ENCODE measurements around the gene MRPL24.

MRPL24 gene

GRCh38 chr1:156750711-156751450 is 10.0 kb upstream of the MRPL24 start:
- H4K20me1 ChIP-seq (ENCODE audit: insufficient read depth), result peaks cover 6% of the 10 kb centered on the region; the same call in 1 of the 2 replicates
- no peaks in the 10 kb centered on the region for H3K27me3 ChIP-seq (ENCODE audit: insufficient read depth, low read depth)
- H3K79me2 ChIP-seq (ENCODE audit: insufficient read depth, low read depth), result peaks cover 78% of the 10 kb centered on the region
- H3K36me3 ChIP-seq (ENCODE audit: insufficient read depth), result no peaks in the 10 kb centered on the region
- peaks cover 42% of the 10 kb centered on the region for H3K4me1 ChIP-seq (ENCODE audit: low read depth, poor library complexity, severe bottlenecking)
- H3K9ac ChIP-seq, result peak overlapping the region; percentile 92
- peak overlapping the region; percentile 97 for H3K4me2 ChIP-seq
- H2AFZ ChIP-seq (ENCODE audit: low read depth), result peak overlapping the region; percentile 15; the same call in 1 of the 2 replicates
- H3K27ac ChIP-seq, result peak overlapping the region; percentile 85
- TF ChIP-seq CTCF (conservative IDR thresholded peaks at IDR 0.05; ENCODE audit: low read depth, low read length), result no peak; the same call in 1 of the 2 replicates
- H3K4me3 ChIP-seq (IDR thresholded peaks at IDR 0.05; ENCODE audit: insufficient read depth, low read depth, low read length), result peak overlapping the region; percentile 90

- H4K20me1 ChIP-seq (ENCODE audit: insufficient read depth), result peaks cover 11% of the 10 kb centered on the region; the same call in 1 of the 2 replicates
- no peak for TF ChIP-seq CTCF (conservative IDR thresholded peaks at IDR 0.05; ENCODE audit: low read depth, low read length)
- peak overlapping the region; percentile 97 for H3K4me2 ChIP-seq
- H3K9ac ChIP-seq, result peak overlapping the region; percentile 92
- H3K27me3 ChIP-seq (ENCODE audit: insufficient read depth, low read depth), result no peaks in the 10 kb centered on the region
- H3K79me2 ChIP-seq (ENCODE audit: insufficient read depth, low read depth), result peaks cover 84% of the 10 kb centered on the region
- no peak overlapping the region for H2AFZ ChIP-seq (ENCODE audit: low read depth)
- peak overlapping the region; percentile 85 for H3K27ac ChIP-seq
- no peaks in the 10 kb centered on the region for H3K36me3 ChIP-seq (ENCODE audit: insufficient read depth)
- peak overlapping the region; percentile 90 for H3K4me3 ChIP-seq (IDR thresholded peaks at IDR 0.05; ENCODE audit: insufficient read depth, low read depth, low read length)
- H3K4me1 ChIP-seq (ENCODE audit: low read depth, poor library complexity, severe bottlenecking), result peaks cover 49% of the 10 kb centered on the region
Observed at GRCh38 chr1:156750191-156750672, 9.3 kb upstream of the MRPL24 start.

GRCh38 chr1:156749419-156750118 is 8.7 kb upstream of the MRPL24 start:
- H3K4me1 ChIP-seq (ENCODE audit: low read depth, poor library complexity, severe bottlenecking), result peaks cover 55% of the 10 kb centered on the region
- peak overlapping the region; percentile 85 for H3K27ac ChIP-seq
- H2AFZ ChIP-seq (ENCODE audit: low read depth), result no peak overlapping the region
- H3K27me3 ChIP-seq (ENCODE audit: insufficient read depth, low read depth), result no peaks in the 10 kb centered on the region
- 0 out of 2 replicates have a peak, but pooled peaks have one; percentile 5 for TF ChIP-seq CTCF (conservative IDR thresholded peaks at IDR 0.05; ENCODE audit: low read depth, low read length)
- no peaks in the 10 kb centered on the region for H3K36me3 ChIP-seq (ENCODE audit: insufficient read depth)
- H3K4me2 ChIP-seq, result peak overlapping the region; percentile 97
- H4K20me1 ChIP-seq (ENCODE audit: insufficient read depth), result peaks cover 11% of the 10 kb centered on the region; the same call in 1 of the 2 replicates
- H3K79me2 ChIP-seq (ENCODE audit: insufficient read depth, low read depth), result peaks cover 91% of the 10 kb centered on the region
- H3K9ac ChIP-seq, result peak overlapping the region; percentile 92
- H3K4me3 ChIP-seq (IDR thresholded peaks at IDR 0.05; ENCODE audit: insufficient read depth, low read depth, low read length), result peak overlapping the region; percentile 90

DNA sequence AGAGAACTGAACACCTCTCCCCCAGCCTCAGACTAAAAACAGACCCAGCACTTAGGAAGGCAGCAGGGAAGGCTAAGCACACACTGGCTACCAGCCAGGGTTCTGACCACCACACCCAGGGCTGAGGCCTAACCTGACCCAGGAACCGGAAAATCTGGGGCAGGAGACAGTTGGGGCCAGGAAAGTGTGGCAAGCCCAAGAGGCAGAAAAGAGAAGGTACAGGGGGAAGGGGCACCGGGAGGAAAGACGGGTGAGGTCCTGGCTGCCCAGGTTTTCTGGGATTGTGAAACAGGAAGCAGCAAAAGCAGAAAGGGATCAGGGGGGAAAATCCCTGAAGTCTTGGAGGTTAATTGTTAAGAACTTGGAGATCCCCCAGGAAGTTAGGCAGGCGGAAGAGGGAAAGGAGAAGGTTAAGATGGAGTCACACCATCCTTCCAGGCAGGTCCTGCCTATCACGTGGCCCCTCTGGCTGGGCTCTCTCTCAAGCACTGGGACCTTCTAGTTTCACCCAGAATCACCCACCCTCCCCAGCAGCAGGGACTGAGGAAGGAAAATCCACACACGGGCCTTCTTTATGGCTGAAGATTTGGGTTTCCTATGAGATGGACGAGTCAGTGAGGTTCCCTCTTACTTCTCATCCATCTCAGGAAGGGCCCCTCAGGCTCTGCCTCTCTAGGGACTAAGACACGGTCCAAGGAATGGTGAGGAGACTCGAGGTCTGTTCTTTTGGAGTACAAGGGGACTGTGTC is 8.0 kb upstream of the MRPL24 start:
- Histone ChIP-seq H2AFZ (ENCODE audit: low read depth) (no peak overlapping the region), H3K27ac (peak overlapping the region; percentile 85), H3K9ac (peak overlapping the region; percentile 92), H4K20me1 (ENCODE audit: insufficient read depth) (peaks cover 11% of the 10 kb centered on the region; the same call in 1 of the 2 replicates), H3K4me3 (IDR thresholded peaks at IDR 0.05; ENCODE audit: insufficient read depth, low read depth, low read length) (peak overlapping the region; percentile 90), H3K27me3 (ENCODE audit: insufficient read depth, low read depth) (no peaks in the 10 kb centered on the region), H3K4me2 (peak overlapping the region; percentile 97), H3K79me2 (ENCODE audit: insufficient read depth, low read depth) (peaks cover 92% of the 10 kb centered on the region), H3K4me1 (ENCODE audit: low read depth, poor library complexity, severe bottlenecking) (peaks cover 58% of the 10 kb centered on the region), H3K36me3 (ENCODE audit: insufficient read depth) (no peaks in the 10 kb centered on the region; the same call in 1 of the 2 replicates)
- no peak for TF ChIP-seq CTCF (conservative IDR thresholded peaks at IDR 0.05; ENCODE audit: low read depth, low read length)
